NCI-H2107 (cell line): ENCODE data around the gene TRPM2.

ENCODE experiments used
- DNase-seq: peaks from one replicate; lab custom pipeline; 2025; lab: John Stamatoyannopoulos, UW

Gene TRPM2

GRCh38 chr21:44431300-44431699 lies 77.9 kb downstream of the TRPM2 start:
- no peak for DNase-seq

GRCh38 chr21:44432841-44433790 lies 79.7 kb downstream of the TRPM2 start:
- DNase-seq: no peak

- DNase-seq: no peak
Measured at GRCh38 chr21:44433791-44434567, 80.6 kb downstream of the TRPM2 start.

GRCh38 chr21:44434568-44434925 lies 81.1 kb downstream of the TRPM2 start:
- DNase-seq: no peak

GRCh38 chr21:44434936-44435635 lies 81.7 kb downstream of the TRPM2 start:
- no peak for DNase-seq

- no peak for DNase-seq
Measured at GRCh38 chr21:44436111-44436611, 82.7 kb downstream of the TRPM2 start.

GRCh38 chr21:44436958-44437357 lies 83.5 kb downstream of the TRPM2 start:
- DNase-seq: no peak

GRCh38 chr21:44437371-44437695 lies 83.9 kb downstream of the TRPM2 start:
- no peak for DNase-seq

- no peak for DNase-seq
Measured at GRCh38 chr21:44437696-44438431, 84.4 kb downstream of the TRPM2 start.

GRCh38 chr21:44438531-44439210 lies 85.2 kb downstream of the TRPM2 start:
- DNase-seq: no peak

- no peak for DNase-seq
Measured at GRCh38 chr21:44439211-44439600, 85.8 kb downstream of the TRPM2 start.

- DNase-seq: no peak
Measured at GRCh38 chr21:44440241-44441040, 87.0 kb downstream of the TRPM2 start.

- no peak for DNase-seq
Measured at GRCh38 chr21:44441041-44441400, 87.6 kb downstream of the TRPM2 start.

GRCh38 chr21:44441581-44442265 lies 88.3 kb downstream of the TRPM2 start:
- no peak for DNase-seq

GRCh38 chr21:44442266-44443125 lies 89.1 kb downstream of the TRPM2 start:
- no peak for DNase-seq

GRCh38 chr21:44443291-44443890 lies 90.0 kb downstream of the TRPM2 start:
- no peak for DNase-seq

GRCh38 chr21:44443891-44444285 lies 90.5 kb downstream of the TRPM2 start:
- DNase-seq: no peak

- no peak for DNase-seq
Measured at GRCh38 chr21:44444286-44444931, 91.0 kb downstream of the TRPM2 start.
